SK-N-SH (cell line): ENCODE data around the gene TMEM213. TPM values are rescaled to one million over a fixed set of nuclear protein-coding genes. Genes with fewer than 3 reads are reported as not detected.

ENCODE experiments used
- CTCF ChIA-PET: fragments of 300-600, 350-600 bp; formaldehyde crosslinking; extraction: SDS; loops from one replicate; lab custom pipeline; 2021; lab: Yijun Ruan, JAX
- POLR2A ChIA-PET: fragments of 350-600 bp; sonication (Branson Sonifier 250); formaldehyde crosslinking; extraction: SDS; loops from one replicate; lab custom pipeline; 2020; ENCODE audit warnings: antibody characterized with exemption, inconsistent platforms; lab: Yijun Ruan, JAX
- DNase-seq: peaks from one replicate; pipeline ENCODE4 v3.0.0; 2012
- H2AFZ ChIP-seq: fragments of 200-600 bp; sonication (generic); 2 replicates; pipeline ENCODE4 v1.8.1; 2016; ENCODE audit warnings: antibody characterized with exemption, mild to moderate bottlenecking, low read depth
- H3F3A ChIP-seq: fragments of 200-600 bp; sonication (generic); replicated peaks from 2 replicates; pipeline ENCODE3; 2016; ENCODE audit warnings: antibody characterized with exemption, mild to moderate bottlenecking; ENCODE audit not compliant: insufficient read depth
- H3K27ac ChIP-seq, 2 experiments: fragments of 200-500 bp in 1 of 2; fragments of 200-600 bp in 1 of 2; sonication (Bioruptor generic) in 1 of 2; sonication (generic), shearing (Covaris generic) in 1 of 2; 2 replicates each; pipeline versions ENCODE4 v1.5.1 to v1.6.1; 2014 to 2016; ENCODE audit warnings: low read depth in 2 of 2, inconsistent platforms in 1 of 2, low read length in 1 of 2, mild to moderate bottlenecking in 1 of 2, mixed read lengths in 1 of 2
- H3K27me3 ChIP-seq: fragments of 200-600 bp; sonication (generic), shearing (Covaris generic); 2 replicates; pipeline ENCODE4 v1.6.1; 2016; ENCODE audit warnings: mixed run types; ENCODE audit not compliant: insufficient read depth
- H3K36me3 ChIP-seq, 2 experiments: fragments of 200-500 bp in 1 of 2; fragments of 200-600 bp in 1 of 2; sonication (Bioruptor generic) in 1 of 2; sonication (generic) in 1 of 2; replicated peaks in 1 of 2; 2 replicates each; pipeline versions ENCODE3 to v1.5.1; 2014 to 2016; ENCODE audit warnings: low read length in 1 of 2, mild to moderate bottlenecking in 1 of 2; ENCODE audit not compliant: insufficient read depth in 2 of 2, control insufficient read depth in 1 of 2
- H3K4me1 ChIP-seq, 2 experiments: fragments of 200-500 bp in 1 of 2; fragments of 200-600 bp in 1 of 2; sonication (Bioruptor generic) in 1 of 2; sonication (generic), shearing (Covaris generic) in 1 of 2; 2 replicates each; pipeline versions ENCODE4 v1.5.1 to v1.6.1; 2014 to 2016; ENCODE audit warnings: low read depth in 1 of 2, low read length in 1 of 2, mixed run types in 1 of 2; ENCODE audit not compliant: insufficient read depth in 2 of 2, control insufficient read depth in 1 of 2
- H3K4me2 ChIP-seq: fragments of 200-600 bp; sonication (generic), shearing (Covaris generic); 2 replicates; pipeline ENCODE4 v1.6.1; 2017; ENCODE audit warnings: mixed run types
- H3K4me3 ChIP-seq, 2 experiments: fragments of 200-500 bp in 1 of 2; fragments of 200-600 bp in 1 of 2; sonication (Bioruptor generic) in 1 of 2; sonication (generic), shearing (Covaris generic) in 1 of 2; 2 replicates each; pipeline versions ENCODE4 v1.5.1 to v1.8.1; 2014 to 2016; ENCODE audit warnings: low read depth in 2 of 2, inconsistent platforms in 1 of 2, low read length in 1 of 2, mild to moderate bottlenecking in 1 of 2, mixed read lengths in 1 of 2, moderate library complexity in 1 of 2
- H3K79me2 ChIP-seq: fragments of 200-600 bp; sonication (generic); 2 replicates; pipeline ENCODE4 v1.8.1; 2017; ENCODE audit warnings: mild to moderate bottlenecking; ENCODE audit not compliant: insufficient read depth
- H3K9ac ChIP-seq: fragments of 200-600 bp; sonication (generic); 2 replicates; pipeline ENCODE4 v1.6.1; 2017; ENCODE audit warnings: mixed run types
- H3K9me2 ChIP-seq: fragments of 200-600 bp; sonication (generic); 2 replicates; pipeline ENCODE4 v1.6.1; 2017; ENCODE audit warnings: mixed run types
- H3K9me3 ChIP-seq: fragments of 200-600 bp; sonication (generic); 2 replicates; pipeline ENCODE4 v1.6.1; 2017; ENCODE audit warnings: mixed run types, mild to moderate bottlenecking, moderate library complexity
- H4K20me1 ChIP-seq: fragments of 200-600 bp; sonication (generic); 2 replicates; pipeline ENCODE4 v1.6.1; 2017; ENCODE audit warnings: mild to moderate bottlenecking, mixed run types; ENCODE audit not compliant: insufficient read depth
- EP300 ChIP-seq, 2 experiments: IDR thresholded peaks; 2 replicates each; pipeline versions ENCODE4 v1.4.0 to v1.6.1; 2012; ENCODE audit warnings: borderline replicate concordance in 1 of 2, low read depth in 1 of 2, low read length in 1 of 2
- EZH2phosphoT487 ChIP-seq: fragments of 200-600 bp; sonication (generic); IDR thresholded peaks from 2 replicates; pipeline ENCODE4 v1.6.1; 2017; ENCODE audit warnings: low read depth, mixed run types, mild to moderate bottlenecking, antibody characterized with exemption, moderate library complexity, borderline replicate concordance
- FOSL2 ChIP-seq: IDR thresholded peaks from 2 replicates; pipeline ENCODE4 v1.4.0; 2012; ENCODE audit warnings: low read depth, mild to moderate bottlenecking, moderate library complexity, borderline replicate concordance
- FOXJ3 ChIP-seq: sonication (generic); formaldehyde crosslinking; IDR thresholded peaks from 2 replicates; pipeline ENCODE4 v1.5.1; 2020; ENCODE audit warnings: mild to moderate bottlenecking, missing genetic modification reagents
- GABPA ChIP-seq: IDR thresholded peaks from 2 replicates; pipeline ENCODE4 v1.4.0; 2012; ENCODE audit warnings: low read depth, mild to moderate bottlenecking
- GATA2 ChIP-seq: sonication (generic); formaldehyde crosslinking; IDR thresholded peaks from 2 replicates; pipeline ENCODE4 v1.5.0; 2020; ENCODE audit warnings: mild to moderate bottlenecking, missing genetic modification reagents
- MEF2A ChIP-seq: IDR thresholded peaks from 2 replicates; pipeline ENCODE4 v1.4.0; 2012; ENCODE audit warnings: low read depth, borderline replicate concordance
- MXI1 ChIP-seq: IDR thresholded peaks from 2 replicates; pipeline ENCODE4 v1.6.1; 2012; ENCODE audit warnings: mild to moderate bottlenecking, low read depth, low read length, improper control_type of control experiment
- POLR2AphosphoS5 ChIP-seq: IDR thresholded peaks from 2 replicates; pipeline ENCODE4 v1.6.1; 2012; ENCODE audit warnings: low read depth, low read length
- RCOR1 ChIP-seq: fragments of 150-350 bp; IDR thresholded peaks from 2 replicates; pipeline ENCODE4 v1.6.1; 2017; ENCODE audit warnings: antibody characterized with exemption, low read length
- RXRA ChIP-seq: IDR thresholded peaks from 2 replicates; pipeline ENCODE4 v1.4.0; 2012; ENCODE audit warnings: low read depth, mild to moderate bottlenecking, borderline replicate concordance
- SIN3A ChIP-seq: IDR thresholded peaks from 2 replicates; pipeline ENCODE4 v1.6.1; 2012; ENCODE audit warnings: low read depth, mild to moderate bottlenecking, low read length, moderate library complexity, borderline replicate concordance
- SMC3 ChIP-seq: IDR thresholded peaks from 2 replicates; pipeline ENCODE4 v1.6.1; 2012; ENCODE audit warnings: low read depth, low read length, improper control_type of control experiment
- TAF1 ChIP-seq: IDR thresholded peaks from 2 replicates; pipeline ENCODE4 v1.6.1; 2012; ENCODE audit warnings: low read depth, mild to moderate bottlenecking, low read length, moderate library complexity, borderline replicate concordance
- TEAD4 ChIP-seq: IDR thresholded peaks from 2 replicates; pipeline ENCODE4 v1.4.0; 2012; ENCODE audit warnings: mild to moderate bottlenecking, borderline replicate concordance; ENCODE audit not compliant: insufficient read depth
- WGBS: methylation state at CpG from one replicate; pipeline ENCODE4 v1.1.6; 2017; ENCODE audit warnings: low lambda C conversion rate; 5-methylcytosine and 5-hydroxymethylcytosine counted together
- polyA plus RNA-seq, 3 experiments: library from polyadenylated mRNA; depleted of rRNA; stranded (reverse); fragments of >200 nt; gene quantifications; 2 replicates each; pipeline ENCODE4 v1.2.3, GENCODE V29; 2012
- TF ChIP-seq, protein P1 (sequence below): IDR thresholded peaks from 2 replicates; pipeline ENCODE4; 2012
- TF ChIP-seq, protein P2 (sequence below): IDR thresholded peaks from 2 replicates; pipeline ENCODE4 v1.4.0; 2012; ENCODE audit warnings: low read depth, borderline replicate concordance

The TMEM213 gene
- polyA plus RNA-seq, 1 of the 3 experiments (the other 2 are of a cell fraction): not detected

DNA sequence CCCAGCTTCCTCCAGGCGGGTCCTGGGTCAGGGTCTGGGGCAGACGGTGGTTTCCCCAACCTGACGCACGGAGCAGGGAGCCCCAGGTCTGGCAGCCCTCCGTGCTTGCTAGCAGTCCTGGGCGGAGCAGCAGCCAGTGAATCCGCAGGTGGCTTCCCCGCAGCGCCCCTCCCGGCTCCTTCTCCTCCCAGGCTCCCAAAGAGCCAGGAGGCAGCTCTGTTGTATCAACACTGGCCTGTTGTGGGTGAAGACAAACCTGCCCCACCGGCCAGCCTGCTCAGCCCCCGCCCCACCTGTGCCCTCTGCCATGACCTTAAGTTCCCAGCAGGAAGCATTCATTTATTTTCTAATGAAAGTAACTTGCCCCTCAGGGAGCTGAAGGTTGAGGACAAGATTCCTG is 24.0 kb upstream of the TMEM213 start (continued):
- TF ChIP-seq, protein P1, sequence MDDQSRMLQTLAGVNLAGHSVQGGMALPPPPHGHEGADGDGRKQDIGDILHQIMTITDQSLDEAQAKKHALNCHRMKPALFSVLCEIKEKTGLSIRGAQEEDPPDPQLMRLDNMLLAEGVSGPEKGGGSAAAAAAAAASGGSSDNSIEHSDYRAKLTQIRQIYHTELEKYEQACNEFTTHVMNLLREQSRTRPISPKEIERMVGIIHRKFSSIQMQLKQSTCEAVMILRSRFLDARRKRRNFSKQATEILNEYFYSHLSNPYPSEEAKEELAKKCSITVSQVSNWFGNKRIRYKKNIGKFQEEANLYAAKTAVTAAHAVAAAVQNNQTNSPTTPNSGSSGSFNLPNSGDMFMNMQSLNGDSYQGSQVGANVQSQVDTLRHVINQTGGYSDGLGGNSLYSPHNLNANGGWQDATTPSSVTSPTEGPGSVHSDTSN: no peak
- TF ChIP-seq SIN3A: no peak
- TF ChIP-seq FOXJ3: no peak
- no peak for TF ChIP-seq SMC3
- no peak for TF ChIP-seq TEAD4
- no peak for TF ChIP-seq POLR2AphosphoS5
- no peak for TF ChIP-seq EP300 (IDR thresholded peaks at IDR 0.05; ENCODE audit: borderline replicate concordance in 1 of 2, low read depth in 1 of 2, low read length in 1 of 2)
- no peak for TF ChIP-seq FOSL2
- no peak for TF ChIP-seq GABPA
- TF ChIP-seq TAF1: no peak
- TF ChIP-seq RCOR1: no peak

DNA sequence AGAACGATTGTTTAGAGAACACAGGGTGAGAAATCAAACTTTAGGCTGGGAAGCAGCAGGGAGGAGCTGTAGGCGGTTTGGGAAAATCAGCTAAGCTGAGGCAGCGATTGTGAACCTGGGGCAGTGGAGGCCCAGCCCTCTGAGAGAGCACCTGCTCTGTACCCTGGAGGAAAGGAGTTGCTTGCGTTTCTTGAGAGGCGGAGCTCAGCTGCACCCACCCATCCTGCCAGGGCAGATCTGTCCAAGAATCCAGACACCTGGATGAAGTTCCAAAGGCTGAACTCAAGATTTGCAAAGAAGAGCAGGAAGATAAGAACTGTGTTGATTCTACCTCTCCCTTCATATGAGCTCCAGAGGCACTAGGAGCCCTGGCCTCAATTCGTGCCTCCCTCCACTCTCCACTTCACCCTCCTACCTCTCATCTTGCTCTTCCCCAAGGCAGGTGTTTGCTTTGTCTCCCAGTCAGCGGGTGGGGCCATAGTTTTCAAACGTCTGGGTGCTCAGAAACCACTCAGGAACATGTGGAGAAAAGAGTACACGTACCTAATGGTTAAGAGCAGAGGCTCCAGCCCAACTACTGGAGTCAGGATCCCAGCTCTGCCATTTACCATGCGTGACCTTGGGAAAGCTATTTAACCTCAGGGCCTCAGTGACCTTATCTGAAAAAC is 21.5 kb upstream of the TMEM213 start:
- Histone ChIP-seq H3K9me3 (no peaks in the 10 kb centered on the region), H3K4me3 (no peak overlapping the region), H3F3A (no peaks in the 10 kb centered on the region), H3K9ac (no peak overlapping the region), H3K27ac (no peak overlapping the region)
- CTCF ChIA-PET: interaction anchor here (0.9 to 1.0 kb wide), 2 partner anchors 25 to 37 kb away, joined by 4 read pairs; no protein-coding TSS in a partner anchor
- TF ChIP-seq MEF2A: no peak
- no peak for TF ChIP-seq GABPA
- TF ChIP-seq RXRA: no peak
- TF ChIP-seq EZH2phosphoT487: no peak
- no peak for TF ChIP-seq GATA2 (CRISPR knock-in tag)
- no peak for TF ChIP-seq MXI1
- TF ChIP-seq, protein P2, sequence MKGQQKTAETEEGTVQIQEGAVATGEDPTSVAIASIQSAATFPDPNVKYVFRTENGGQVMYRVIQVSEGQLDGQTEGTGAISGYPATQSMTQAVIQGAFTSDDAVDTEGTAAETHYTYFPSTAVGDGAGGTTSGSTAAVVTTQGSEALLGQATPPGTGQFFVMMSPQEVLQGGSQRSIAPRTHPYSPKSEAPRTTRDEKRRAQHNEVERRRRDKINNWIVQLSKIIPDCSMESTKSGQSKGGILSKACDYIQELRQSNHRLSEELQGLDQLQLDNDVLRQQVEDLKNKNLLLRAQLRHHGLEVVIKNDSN: no peak
- TF ChIP-seq, all 33 proteins: peak for 0
- no peaks in the 10 kb centered on the region for H3K27me3 ChIP-seq
- no peaks in the 10 kb centered on the region for H4K20me1 ChIP-seq
- no peak overlapping the region for H3K4me2 ChIP-seq
- no peak for DNase-seq
- H3K79me2 ChIP-seq: no peaks in the 10 kb centered on the region
- WGBS: 32% methylated on average over 10 of the region's 10 CpGs
- no peaks in the 10 kb centered on the region for H3K9me2 ChIP-seq
- H3K4me1 ChIP-seq: no peaks in the 10 kb centered on the region
- no peaks in the 10 kb centered on the region for H3K36me3 ChIP-seq
- POLR2A ChIA-PET: no interaction called here
- H2AFZ ChIP-seq: no peak overlapping the region
